AG04449 (cell line): ENCODE data around the gene TMEM87B.

Experiments
- CTCF ChIA-PET: fragments of 350-600 bp; formaldehyde crosslinking; extraction: SDS; loops from one replicate; lab custom pipeline; 2021; ENCODE audit warnings: antibody characterized with exemption; lab: Yijun Ruan, JAX
- POLR2A ChIA-PET: fragments of 400-600, 350-600 bp; formaldehyde crosslinking; extraction: SDS; loops from one replicate; lab custom pipeline; 2020; ENCODE audit warnings: antibody characterized with exemption, inconsistent platforms; lab: Yijun Ruan, JAX
- DNase-seq: peaks from one replicate; pipeline ENCODE4 v3.0.0-alpha.2; 2010; ENCODE audit warnings: low read depth, low spot score
- H3K4me3 ChIP-seq: 2 replicates; pipeline ENCODE4 v1.5.1; 2011; ENCODE audit warnings: low read depth, mild to moderate bottlenecking, control low read depth, low read length
- CTCF ChIP-seq: IDR thresholded peaks from one replicate; pipeline ENCODE4 v1.5.1; 2011; ENCODE audit warnings: mild to moderate bottlenecking, moderate library complexity, low read length, control low read depth, inconsistent platforms; ENCODE audit not compliant: insufficient read depth; ENCODE audit errors: missing control alignments

Gene TMEM87B

DNA sequence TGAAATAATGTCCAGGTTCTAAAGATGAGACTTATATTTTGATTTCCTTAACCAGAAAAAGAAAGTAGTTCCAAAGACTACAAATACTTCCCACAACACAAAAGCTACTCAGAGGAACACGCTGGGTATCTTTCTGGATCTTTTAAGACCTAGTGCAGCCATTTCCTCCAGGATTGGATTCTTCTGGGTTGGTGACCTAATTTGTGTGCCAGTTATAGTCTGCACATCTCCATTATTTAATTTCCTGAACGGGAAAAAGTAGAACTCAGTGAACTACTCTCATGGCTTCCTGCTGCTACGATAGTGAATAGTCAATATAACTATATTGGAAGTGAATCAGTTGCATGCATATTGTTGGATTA, 1.5 kb downstream of the TMEM87B start:
- no peak for TF ChIP-seq CTCF
- H3K4me3 ChIP-seq, result peak overlapping the region; percentile 88
- no peak for DNase-seq
- POLR2A ChIA-PET, result no interaction called here
- CTCF ChIA-PET, result no interaction called here

- POLR2A ChIA-PET, result no interaction called here
- no peak for TF ChIP-seq CTCF
- DNase-seq, result no peak
- CTCF ChIA-PET, result interaction anchor here (1.1 kb wide), 1 partner anchor 172 kb away, joined by 4 read pairs; no protein-coding TSS in a partner anchor
- H3K4me3 ChIP-seq, result no peak overlapping the region
Measured at GRCh38 chr2:112059671-112060070, 4.6 kb downstream of the TMEM87B start.

- no peak overlapping the region for H3K4me3 ChIP-seq
- TF ChIP-seq CTCF, result no peak
- no peak for DNase-seq
- POLR2A ChIA-PET, result no interaction called here
- CTCF ChIA-PET, result no interaction called here
Measured at GRCh38 chr2:112061299-112061698, 6.2 kb downstream of the TMEM87B start.

DNA sequence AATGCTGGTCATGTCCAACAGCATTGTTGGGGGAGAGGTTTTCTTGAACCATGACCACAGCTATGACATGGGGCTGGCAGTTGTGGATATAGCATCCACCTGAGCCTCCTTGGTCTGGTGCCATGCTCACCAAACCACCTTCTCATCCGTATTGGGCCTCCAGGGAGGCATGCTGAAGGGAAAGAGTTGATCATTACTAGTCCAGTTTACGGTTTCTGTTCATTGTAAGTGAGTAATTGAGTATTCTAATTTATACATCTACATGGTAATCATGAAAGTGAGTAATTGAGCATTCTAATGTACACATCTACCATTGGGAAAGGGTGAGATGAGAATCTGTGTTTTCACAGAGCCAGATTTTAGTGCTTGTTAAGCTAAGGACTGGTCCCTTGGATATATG, 6.8 kb downstream of the TMEM87B start:
- no peak for TF ChIP-seq CTCF
- POLR2A ChIA-PET, result no interaction called here
- H3K4me3 ChIP-seq, result no peak overlapping the region
- CTCF ChIA-PET, result no interaction called here
- no peak for DNase-seq

DNA sequence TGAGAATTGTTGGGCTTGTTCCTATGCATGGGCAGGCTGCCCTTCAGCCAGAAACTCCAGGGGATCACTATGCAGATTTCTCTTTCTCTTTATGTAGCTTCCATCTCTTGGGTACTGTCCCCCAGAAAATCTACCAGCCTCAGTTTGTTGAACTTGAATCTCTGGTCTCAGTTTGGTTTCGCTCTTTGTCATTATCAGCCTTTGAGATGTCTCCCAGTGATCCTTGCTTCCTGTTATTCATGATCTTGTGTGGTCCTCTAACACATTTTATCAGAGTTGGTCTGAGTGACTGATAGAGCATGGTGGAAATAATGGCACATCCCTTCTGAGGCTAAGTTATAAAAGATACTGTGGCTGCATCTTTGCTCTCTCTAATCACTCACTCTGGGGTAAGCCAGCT, 7.8 kb downstream of the TMEM87B start:
- no peak overlapping the region for H3K4me3 ChIP-seq
- DNase-seq, result no peak
- CTCF ChIA-PET, result no interaction called here
- POLR2A ChIA-PET, result no interaction called here
- TF ChIP-seq CTCF, result no peak

DNA sequence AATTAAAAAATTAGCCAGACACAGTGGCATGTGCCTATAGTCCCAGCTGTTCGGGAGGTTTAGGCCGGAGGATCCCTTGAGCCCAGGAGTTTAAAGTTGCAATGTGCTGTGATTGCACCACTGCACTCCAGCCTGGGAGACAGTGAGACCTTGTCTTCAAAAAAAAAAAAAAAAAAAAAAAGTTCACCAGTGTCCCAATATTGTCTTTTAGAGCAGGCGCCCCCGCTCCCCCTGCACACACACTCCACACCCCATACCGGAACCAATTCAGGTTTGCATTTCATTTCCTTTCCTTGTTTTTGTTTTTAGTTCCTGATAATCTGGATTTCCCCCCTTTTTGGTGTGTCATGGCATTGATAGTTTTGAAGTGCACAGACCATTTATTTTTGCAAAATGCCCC, 10.4 kb downstream of the TMEM87B start:
- ChIA-PET POLR2A (no interaction called here), CTCF (no interaction called here)
- TF ChIP-seq CTCF, result no peak
- no peak for DNase-seq
- H3K4me3 ChIP-seq, result no peak overlapping the region
